Tibial nerve (tissue), 3 donors: ENCODE data around the gene CCDC107.

Source experiments
- EP300 ChIP-seq, 2 donors: sonication (generic); formaldehyde crosslinking; IDR thresholded peaks; one replicate each; pipeline ENCODE4 v1.6.1; 2017; ENCODE audit warnings: antibody characterized with exemption in 2 of 2, mild to moderate bottlenecking in 1 of 2
- POLR2A ChIP-seq, 2 donors: fragments of 450-650 bp; IDR thresholded peaks; one replicate each; pipeline ENCODE4 v1.6.1; 2017; ENCODE audit warnings: antibody characterized with exemption in 2 of 2, mild to moderate bottlenecking in 2 of 2, moderate library complexity in 2 of 2

DNA sequence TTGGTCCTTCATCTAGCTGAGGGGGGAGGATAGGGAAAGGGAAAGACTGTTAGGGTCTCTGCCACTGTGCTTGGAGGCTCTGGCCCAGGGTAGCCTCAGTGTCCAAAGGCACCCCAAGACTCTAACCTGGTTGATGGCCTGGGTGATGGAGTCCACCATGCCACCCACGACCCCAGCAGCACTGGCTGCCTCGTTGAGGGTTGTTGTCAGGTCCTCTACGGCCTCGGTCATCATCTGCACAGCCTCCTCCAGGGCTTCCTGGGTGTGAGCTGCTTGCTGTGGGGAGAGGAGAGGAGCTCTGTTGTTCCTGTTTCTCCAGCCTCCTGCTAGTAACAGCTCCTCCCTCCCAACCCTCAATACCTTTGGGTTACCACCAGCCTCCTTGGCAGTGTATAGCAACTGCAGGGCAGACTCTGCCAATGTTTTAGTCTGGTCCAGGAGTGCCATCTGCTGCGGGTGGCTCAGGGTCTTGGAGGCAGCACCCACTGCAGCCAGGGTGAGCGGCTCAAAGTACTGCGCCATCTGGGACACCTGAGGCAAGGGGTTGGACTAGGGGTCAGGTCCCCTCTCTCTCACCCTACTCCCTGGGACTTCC, 47.8 kb downstream of the CCDC107 start:
- no peak for TF ChIP-seq EP300 (IDR thresholded peaks at IDR 0.05)
- no peak for TF ChIP-seq POLR2A (IDR thresholded peaks at IDR 0.05)
